Left lung (tissue), 10 donors: Measurements from ENCODE around the gene TCF7L2. TPM values are rescaled to one million over a fixed set of nuclear protein-coding genes. Genes with fewer than 3 reads are reported as not detected.

Source experiments
- ATAC-seq: fragments of 200-7000 bp; cut with Tn5 transposase; one replicate; pipeline ENCODE4 v1.9.1; 2020; ENCODE audit warnings: moderate library complexity
- DNase-seq, 4 donors: peaks; one replicate each; pipeline ENCODE4 v3.0.0-alpha.2; 2013 to 2020
- H3K27ac ChIP-seq, 2 donors: fragments of 200-600 bp; sonication (generic) in 1 of 2; one replicate each; pipeline versions ENCODE4 v1.5.0 to v1.8.0; 2020 to 2021
- H3K27me3 ChIP-seq, 2 donors: fragments of 200-600 bp; sonication (generic) in 1 of 2; one replicate each; pipeline versions ENCODE4 v1.5.0 to v1.8.0; 2020 to 2021
- H3K36me3 ChIP-seq, 2 donors: fragments of 200-600 bp; sonication (generic) in 1 of 2; one replicate each; pipeline versions ENCODE4 v1.5.0 to v1.8.0; 2020 to 2021
- H3K4me1 ChIP-seq, 2 donors: fragments of 200-600 bp; one replicate each; pipeline ENCODE4 v1.8.0; 2021
- H3K4me3 ChIP-seq, 2 donors: fragments of 200-600 bp; sonication (generic) in 1 of 2; one replicate each; pipeline versions ENCODE4 v1.5.0 to v1.8.0; 2020 to 2021; ENCODE audit warnings: mild to moderate bottlenecking in 1 of 2
- H3K9me3 ChIP-seq, 2 donors: fragments of 200-600 bp; sonication (generic) in 1 of 2; one replicate each; pipeline versions ENCODE4 v1.5.0 to v1.8.0; 2020 to 2021
- intact Hi-C, 2 donors: fragments of 100-400 bp; cut with DNase I; formaldehyde crosslinking; loops; one replicate each; pipeline versions ENCODE4 v1.11.2 to v1.14.2; 2022
- polyA plus RNA-seq, 6 donors: library from polyadenylated mRNA; unstranded; fragments of 120-200 nt; gene quantifications; one replicate each; pipeline ENCODE4 v1.2.1, GENCODE V29; 2013; ENCODE audit not compliant: insufficient read length in 6 of 6
- total RNA-seq, 2 donors: library from RNA; stranded (reverse); fragmentation: NEBNext Ultra II Directional; extraction: Animal tissue kit (Norgen Biotek cat#: 25700); gene quantifications; one replicate each; pipeline ENCODE4 v1.2.1, GENCODE V29; 2021
- TF ChIP-seq, protein P1 (sequence below), 2 donors: fragments of 200-600 bp; sonication (generic) in 1 of 2; IDR thresholded peaks; one replicate each; pipeline versions ENCODE4 v1.5.0 to v1.8.0; 2021; ENCODE audit warnings: antibody characterized with exemption in 2 of 2
- donor health status: DM: no; HTN: yes; CAD: no.
- donor health status: DM: no; HTN: no; CAD: no.

TCF7L2 gene
- total and polyA plus RNA-seq, 8 donors: 25.1 to 54.9 (median 53.0) TPM

DNA sequence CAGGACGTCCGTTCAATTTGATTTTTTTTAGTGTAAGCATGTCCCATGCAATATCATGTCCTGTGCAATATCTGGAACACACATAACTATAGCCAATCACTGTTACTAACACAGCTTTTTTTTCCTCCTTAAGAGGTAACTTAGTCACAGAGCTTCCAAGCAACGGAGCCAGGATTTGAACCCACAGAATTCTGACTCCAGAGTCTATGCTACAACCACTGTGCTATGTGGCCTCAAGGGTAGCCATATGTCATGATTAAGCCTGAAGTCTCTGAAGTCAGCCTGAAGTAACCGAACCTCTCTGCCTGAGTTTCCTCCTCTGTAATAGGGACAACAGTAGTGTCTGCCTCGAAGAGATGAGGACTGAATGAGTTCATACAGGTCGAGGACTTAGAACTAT, 42.2 kb upstream of the TCF7L2 start:
- H3K9me3 ChIP-seq: no peaks in the 10 kb centered on the region
- H3K27me3 ChIP-seq: no peaks in the 10 kb centered on the region
- TF ChIP-seq, protein P1, sequence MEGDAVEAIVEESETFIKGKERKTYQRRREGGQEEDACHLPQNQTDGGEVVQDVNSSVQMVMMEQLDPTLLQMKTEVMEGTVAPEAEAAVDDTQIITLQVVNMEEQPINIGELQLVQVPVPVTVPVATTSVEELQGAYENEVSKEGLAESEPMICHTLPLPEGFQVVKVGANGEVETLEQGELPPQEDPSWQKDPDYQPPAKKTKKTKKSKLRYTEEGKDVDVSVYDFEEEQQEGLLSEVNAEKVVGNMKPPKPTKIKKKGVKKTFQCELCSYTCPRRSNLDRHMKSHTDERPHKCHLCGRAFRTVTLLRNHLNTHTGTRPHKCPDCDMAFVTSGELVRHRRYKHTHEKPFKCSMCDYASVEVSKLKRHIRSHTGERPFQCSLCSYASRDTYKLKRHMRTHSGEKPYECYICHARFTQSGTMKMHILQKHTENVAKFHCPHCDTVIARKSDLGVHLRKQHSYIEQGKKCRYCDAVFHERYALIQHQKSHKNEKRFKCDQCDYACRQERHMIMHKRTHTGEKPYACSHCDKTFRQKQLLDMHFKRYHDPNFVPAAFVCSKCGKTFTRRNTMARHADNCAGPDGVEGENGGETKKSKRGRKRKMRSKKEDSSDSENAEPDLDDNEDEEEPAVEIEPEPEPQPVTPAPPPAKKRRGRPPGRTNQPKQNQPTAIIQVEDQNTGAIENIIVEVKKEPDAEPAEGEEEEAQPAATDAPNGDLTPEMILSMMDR (IDR thresholded peaks at IDR 0.05): no peak
- H3K27ac ChIP-seq: no peak overlapping the region
- intact Hi-C loops: no loop called here
- ATAC-seq (no peak), DNase-seq (no peak)
- no peaks in the 10 kb centered on the region for H3K4me1 ChIP-seq
- H3K4me3 ChIP-seq: no peak overlapping the region
- no peaks in the 10 kb centered on the region for H3K36me3 ChIP-seq

DNA sequence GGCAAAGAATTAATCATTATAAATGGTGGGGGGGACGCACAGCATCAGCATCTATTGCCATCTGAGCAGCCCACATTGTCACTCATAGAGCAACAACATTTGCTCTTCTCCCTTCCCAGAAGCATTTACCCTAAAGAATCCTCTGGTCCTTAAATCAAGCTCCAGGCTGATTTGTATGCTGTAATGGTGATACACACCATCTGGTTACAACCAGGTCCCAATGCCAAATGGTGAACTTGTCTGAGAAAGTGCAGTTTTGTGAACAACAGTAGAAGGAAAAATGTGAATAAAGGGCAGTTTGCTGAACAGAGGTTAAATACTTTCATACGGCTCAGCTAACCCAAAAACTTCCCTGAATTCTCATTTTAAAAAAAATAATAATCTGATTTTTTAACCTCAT, 38.8 kb upstream of the TCF7L2 start:
- Histone ChIP-seq H3K9me3 (no peaks in the 10 kb centered on the region), H3K4me3 (no peak overlapping the region), H3K27me3 (no peaks in the 10 kb centered on the region), H3K27ac (no peak overlapping the region), H3K36me3 (no peaks in the 10 kb centered on the region), H3K4me1 (no peaks in the 10 kb centered on the region)
- intact Hi-C loops: no loop called here
- TF ChIP-seq, protein P1 (IDR thresholded peaks at IDR 0.05): no peak
- ATAC-seq (no peak), DNase-seq (peak in 2 of 4 donors; percentile 25 to 42)

DNA sequence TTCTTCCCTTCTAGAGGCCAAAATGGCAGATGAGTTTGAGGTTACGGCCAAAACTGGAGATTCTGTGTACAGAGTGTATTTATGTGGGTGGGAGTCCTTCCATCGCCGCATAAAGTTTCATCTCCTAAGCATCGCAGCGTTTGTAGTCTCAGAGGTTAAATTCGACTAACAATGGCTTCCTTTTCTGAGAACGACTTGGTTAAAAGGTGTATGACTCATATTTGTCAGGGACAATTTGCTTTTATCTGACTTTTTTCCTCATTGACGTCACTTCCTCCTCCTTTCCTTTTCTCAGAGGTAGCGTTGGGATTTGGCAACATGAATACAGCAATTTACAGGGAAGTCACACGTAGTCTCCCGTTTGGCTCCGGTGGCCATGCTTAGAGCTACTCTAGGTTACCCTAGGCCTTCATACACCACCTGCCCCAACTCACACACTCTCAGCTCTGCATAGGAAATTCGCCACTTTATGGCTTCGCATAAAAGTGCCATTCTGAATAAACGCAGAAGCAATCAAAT, 37.6 kb upstream of the TCF7L2 start:
- no peaks in the 10 kb centered on the region for H3K4me1 ChIP-seq
- intact Hi-C loops: no loop called here
- H3K27me3 ChIP-seq: no peaks in the 10 kb centered on the region
- TF ChIP-seq, protein P1 (IDR thresholded peaks at IDR 0.05): no peak
- H3K36me3 ChIP-seq: no peaks in the 10 kb centered on the region
- DNase-seq (no peak), ATAC-seq (no peak)
- H3K9me3 ChIP-seq: no peaks in the 10 kb centered on the region
- H3K4me3 ChIP-seq: no peak overlapping the region
- H3K27ac ChIP-seq: no peak overlapping the region

DNA sequence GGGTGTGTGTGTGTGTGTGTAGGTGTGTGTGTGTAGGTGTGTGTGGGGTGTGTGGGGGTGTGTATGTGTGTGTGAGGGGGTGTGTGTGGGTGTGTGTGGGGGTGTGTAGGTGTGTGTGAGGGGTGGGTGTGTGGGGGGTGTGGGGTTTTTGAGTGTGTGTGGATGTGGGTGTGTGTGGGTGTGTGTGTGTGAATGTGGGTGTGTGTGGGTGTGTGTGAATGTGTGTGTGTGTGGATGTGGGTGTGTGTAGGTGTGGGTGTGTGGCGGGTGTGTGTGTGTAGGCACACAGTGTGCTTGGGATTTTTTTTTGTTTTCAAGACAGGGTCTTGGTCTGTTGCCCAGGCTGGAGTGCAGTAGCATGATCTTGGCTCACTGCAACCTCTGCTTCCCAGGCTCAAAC, 36.8 kb upstream of the TCF7L2 start:
- Histone ChIP-seq H3K4me1 (no peaks in the 10 kb centered on the region), H3K9me3 (no peaks in the 10 kb centered on the region), H3K4me3 (no peak overlapping the region), H3K36me3 (no peaks in the 10 kb centered on the region), H3K27ac (no peak overlapping the region), H3K27me3 (no peaks in the 10 kb centered on the region)
- DNase-seq (no peak), ATAC-seq (no peak)
- intact Hi-C loops: no loop called here
- TF ChIP-seq, protein P1 (IDR thresholded peaks at IDR 0.05): no peak

DNA sequence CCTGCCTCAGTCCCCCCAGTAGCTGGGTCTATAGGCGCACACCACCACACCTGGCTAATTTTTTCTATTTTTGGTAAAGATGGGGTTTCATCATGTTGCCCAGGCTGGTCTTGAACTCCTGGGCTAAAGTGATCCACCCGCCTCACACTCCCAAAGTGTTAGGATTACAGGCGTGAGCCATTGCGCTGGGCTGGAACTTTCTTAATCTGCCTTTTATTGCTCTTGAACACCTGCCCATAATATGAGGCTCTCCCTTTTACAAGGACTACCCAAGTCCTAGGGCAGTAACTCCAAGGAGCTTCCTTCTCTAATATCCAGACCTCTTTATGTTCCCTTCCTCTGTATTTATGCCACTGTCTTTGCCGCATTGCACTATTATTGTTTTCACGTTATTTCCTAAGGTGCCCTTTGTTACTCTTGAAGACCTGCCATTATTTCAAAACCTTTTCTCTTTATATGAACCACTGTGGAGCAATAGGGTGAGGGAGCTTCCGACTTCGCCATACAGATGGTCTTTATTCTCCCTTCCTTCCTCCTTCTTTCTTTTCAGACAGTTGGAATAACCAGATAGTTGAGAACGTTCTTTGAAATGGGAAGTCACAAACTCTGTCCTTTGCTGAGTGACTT, 36.3 kb upstream of the TCF7L2 start:
- no peaks in the 10 kb centered on the region for H3K27me3 ChIP-seq
- DNase-seq (no peak), ATAC-seq (no peak)
- no peaks in the 10 kb centered on the region for H3K4me1 ChIP-seq
- H3K36me3 ChIP-seq: no peaks in the 10 kb centered on the region
- no peak overlapping the region for H3K4me3 ChIP-seq
- H3K9me3 ChIP-seq: no peaks in the 10 kb centered on the region
- intact Hi-C loops: no loop called here
- TF ChIP-seq, protein P1 (IDR thresholded peaks at IDR 0.05): no peak
- H3K27ac ChIP-seq: no peak overlapping the region
